H9 (cell line): ENCODE data around the gene MRPL46. TPM values are rescaled to one million over a fixed set of nuclear protein-coding genes. Genes with fewer than 3 reads are reported as not detected.

Source experiments
- DNase-seq: peaks from one replicate; pipeline ENCODE4 v3.0.0-alpha.2; 2017
- H2AFZ ChIP-seq: one replicate; pipeline ENCODE4 v1.6.1; 2013; ENCODE audit warnings: mild to moderate bottlenecking, low read length, control low read depth, moderate library complexity
- H2AK5ac ChIP-seq: 2 replicates; pipeline ENCODE4 v1.6.1; 2013; ENCODE audit warnings: low read length, control low read depth, mixed read lengths; ENCODE audit not compliant: insufficient read length
- H2BK120ac ChIP-seq: one replicate; pipeline ENCODE4 v1.6.1; 2013; ENCODE audit warnings: low read depth, mild to moderate bottlenecking, low read length, control low read depth, inconsistent platforms; ENCODE audit not compliant: poor library complexity, severe bottlenecking
- H2BK12ac ChIP-seq: 2 replicates; pipeline ENCODE4 v1.6.1; 2013; ENCODE audit warnings: low read length, control low read depth, mixed read lengths, low read depth; ENCODE audit not compliant: insufficient read length
- H2BK15ac ChIP-seq: 2 replicates; pipeline ENCODE4 v1.6.1; 2013; ENCODE audit warnings: low read depth, low read length, control low read depth
- H2BK20ac ChIP-seq: one replicate; pipeline ENCODE4 v1.6.1; 2013; ENCODE audit warnings: low read depth, mild to moderate bottlenecking, low read length, control low read depth, inconsistent platforms; ENCODE audit not compliant: poor library complexity, severe bottlenecking
- H2BK5ac ChIP-seq: 2 replicates; pipeline ENCODE4 v1.6.1; 2013; ENCODE audit warnings: low read length, control low read depth, mixed read lengths; ENCODE audit not compliant: insufficient read length
- H3K14ac ChIP-seq: 2 replicates; pipeline ENCODE4 v1.6.1; 2013; ENCODE audit warnings: low read length, control low read depth; ENCODE audit not compliant: insufficient read depth
- H3K18ac ChIP-seq: 2 replicates; pipeline ENCODE4 v1.6.1; 2013; ENCODE audit warnings: low read depth, mild to moderate bottlenecking, mixed read lengths, low read length, control low read depth; ENCODE audit not compliant: insufficient read length
- H3K23ac ChIP-seq: 2 replicates; pipeline ENCODE4 v1.6.1; 2013; ENCODE audit warnings: low read length, control low read depth, mixed read lengths, low read depth; ENCODE audit not compliant: insufficient read length
- H3K23me2 ChIP-seq: 2 replicates; pipeline ENCODE4 v1.6.1; 2013; ENCODE audit warnings: low read depth, mild to moderate bottlenecking, mixed read lengths, low read length, control low read depth; ENCODE audit not compliant: insufficient read length, poor library complexity, severe bottlenecking
- H3K27ac ChIP-seq: 2 replicates; pipeline ENCODE4 v1.5.1; 2013; ENCODE audit warnings: low read length, control low read depth, mixed read lengths, low read depth; ENCODE audit not compliant: insufficient read length
- H3K27me3 ChIP-seq: 2 replicates; pipeline ENCODE4 v1.6.1; 2013; ENCODE audit warnings: low read length, control low read depth, inconsistent platforms; ENCODE audit not compliant: insufficient read depth
- H3K4ac ChIP-seq: 2 replicates; pipeline ENCODE4 v1.6.1; 2013; ENCODE audit warnings: low read depth, mild to moderate bottlenecking, control low read depth, inconsistent platforms, low read length, moderate library complexity
- H3K4me1 ChIP-seq: 2 replicates; pipeline ENCODE4 v1.6.1; 2013; ENCODE audit warnings: low read length, control low read depth, inconsistent platforms; ENCODE audit not compliant: insufficient read depth
- H3K4me2 ChIP-seq: 2 replicates; pipeline ENCODE4 v1.6.1; 2013; ENCODE audit warnings: low read length, control low read depth, mixed read lengths; ENCODE audit not compliant: insufficient read length, insufficient read depth
- H3K56ac ChIP-seq: 2 replicates; pipeline ENCODE4 v1.6.1; 2013; ENCODE audit warnings: low read depth, mild to moderate bottlenecking, mixed read lengths, low read length, control low read depth; ENCODE audit not compliant: insufficient read length
- H3K79me1 ChIP-seq: 2 replicates; pipeline ENCODE4 v1.6.1; 2013; ENCODE audit warnings: low read depth, mild to moderate bottlenecking, moderate library complexity, low read length, control low read depth, inconsistent platforms; ENCODE audit not compliant: insufficient read depth, poor library complexity, severe bottlenecking
- H3K79me2 ChIP-seq: 2 replicates; pipeline ENCODE4 v1.6.1; 2013; ENCODE audit warnings: low read length, control low read depth, inconsistent platforms; ENCODE audit not compliant: insufficient read depth
- H3K9ac ChIP-seq: 2 replicates; pipeline ENCODE4 v1.6.1; 2013; ENCODE audit warnings: low read length, control low read depth, mixed read lengths; ENCODE audit not compliant: insufficient read length; ENCODE audit errors: extremely low read depth
- H3K9me3 ChIP-seq: one replicate; pipeline ENCODE4 v1.6.1; 2013; ENCODE audit warnings: low read depth, low read length, inconsistent platforms; ENCODE audit not compliant: control insufficient read depth
- H3T11ph ChIP-seq: one replicate; pipeline ENCODE4 v1.6.1; 2013; ENCODE audit warnings: mild to moderate bottlenecking, low read length, control low read depth, inconsistent platforms
- H4K20me1 ChIP-seq: one replicate; pipeline ENCODE4 v1.6.1; 2013; ENCODE audit not compliant: control insufficient read depth, insufficient read length, insufficient read depth
- H4K5ac ChIP-seq: 2 replicates; pipeline ENCODE4 v1.6.1; 2013; ENCODE audit warnings: low read depth, mild to moderate bottlenecking, mixed read lengths, low read length, control low read depth; ENCODE audit not compliant: insufficient read length
- H4K8ac ChIP-seq: replicated peaks from 2 replicates; pipeline ENCODE4 v1.6.1; 2013; ENCODE audit warnings: low read length, control low read depth, mixed read lengths, low read depth; ENCODE audit not compliant: insufficient read length
- H4K91ac ChIP-seq: 2 replicates; pipeline ENCODE4 v1.6.1; 2013; ENCODE audit warnings: low read depth, mild to moderate bottlenecking, moderate library complexity, mixed read lengths, low read length, control low read depth; ENCODE audit not compliant: insufficient read length
- H3K27ac Mint-ChIP-seq, 3 experiments: 2 replicates in 2 of 3; 3 replicates in 1 of 3; pipeline ENCODE4 v1.8.0; 2020 to 2021; ENCODE audit warnings: mixed read lengths in 3 of 3, mild to moderate bottlenecking in 1 of 3, moderate library complexity in 1 of 3
- H3K27me3 Mint-ChIP-seq: 2 replicates; pipeline ENCODE4 v1.8.0; 2021; ENCODE audit warnings: low read depth, mild to moderate bottlenecking, moderate library complexity, mixed read lengths
- H3K36me3 Mint-ChIP-seq, 3 experiments: 2 replicates in 2 of 3; 3 replicates in 1 of 3; pipeline ENCODE4 v1.8.0; 2020 to 2021; ENCODE audit warnings: low read depth in 3 of 3, mixed read lengths in 3 of 3; ENCODE audit not compliant: insufficient read depth in 1 of 3
- H3K4me1 Mint-ChIP-seq, 2 experiments: 2 replicates each; pipeline ENCODE4 v1.8.0; 2020; ENCODE audit warnings: mixed read lengths in 2 of 2
- H3K4me3 Mint-ChIP-seq, 2 experiments: 2 replicates in 1 of 2; 3 replicates in 1 of 2; pipeline ENCODE4 v1.8.0; 2020 to 2021; ENCODE audit warnings: mild to moderate bottlenecking in 2 of 2, mixed read lengths in 2 of 2, moderate library complexity in 1 of 2
- H3K9me3 Mint-ChIP-seq, 2 experiments: 2 replicates in 1 of 2; 3 replicates in 1 of 2; pipeline ENCODE4 v1.8.0; 2020; ENCODE audit warnings: mild to moderate bottlenecking in 2 of 2, mixed read lengths in 2 of 2, moderate library complexity in 1 of 2
- CTCF ChIP-seq: fragments of 200-600 bp; sonication (generic); conservative IDR thresholded peaks from 3 replicates; pipeline ENCODE4 v1.8.0; 2021; ENCODE audit warnings: antibody characterized with exemption, mild to moderate bottlenecking
- total RNA-seq: library from RNA; stranded (reverse); gene quantifications from 2 replicates; pipeline ENCODE4 v1.2.1, GENCODE V29; 2021

Gene MRPL46
- total RNA-seq, 1 experiment from 2014 or later = 29.3 TPM

- H3K27ac ChIP-seq = no peak overlapping the region
- no peak overlapping the region for H2BK5ac ChIP-seq
- no peak overlapping the region for H4K91ac ChIP-seq
- H2BK20ac ChIP-seq = no peak overlapping the region
- no peak overlapping the region for H4K5ac ChIP-seq
- Mint-ChIP-seq H3K27ac (no peak overlapping the region), H3K4me1 (peaks cover 3 to 5% of the 10 kb centered on the region in 2 experiments), H3K27me3 (peaks cover 3% of the 10 kb centered on the region; the same call in 1 of the 2 replicates), H3K36me3 (peaks cover 7 to 27% (median 23%) of the 10 kb centered on the region in 3 experiments; a peak in 5 of 7 replicates), H3K4me3 (no peak overlapping the region), H3K9me3 (no peaks in the 10 kb centered on the region)
- no peak for DNase-seq
- no peak overlapping the region for H3K18ac ChIP-seq
- H4K8ac ChIP-seq = no peak overlapping the region
- H3K4me1 ChIP-seq = no peaks in the 10 kb centered on the region
- no peaks in the 10 kb centered on the region for H4K20me1 ChIP-seq
- no peaks in the 10 kb centered on the region for H3K79me1 ChIP-seq
- no peak overlapping the region for H2BK12ac ChIP-seq
- no peak overlapping the region for H3K14ac ChIP-seq
- H2AFZ ChIP-seq = no peak overlapping the region
- H3K4ac ChIP-seq = no peak overlapping the region
- H2BK120ac ChIP-seq = no peak overlapping the region
- H3K27me3 ChIP-seq = no peaks in the 10 kb centered on the region
- no peak for TF ChIP-seq CTCF
- no peak overlapping the region for H3K4me2 ChIP-seq
- H3K56ac ChIP-seq = no peak overlapping the region
- H3K79me2 ChIP-seq = no peaks in the 10 kb centered on the region
- H3K9me3 ChIP-seq = no peaks in the 10 kb centered on the region
- H2BK15ac ChIP-seq = no peak overlapping the region
- no peaks in the 10 kb centered on the region for H3K23me2 ChIP-seq
- H3K23ac ChIP-seq = no peak overlapping the region
- no peak overlapping the region for H3T11ph ChIP-seq
- no peak overlapping the region for H3K9ac ChIP-seq
- no peak overlapping the region for H2AK5ac ChIP-seq
Measured at GRCh38 chr15:88509964-88510363, 42.8 kb upstream of the MRPL46 start.
